AG04450 (cell line): ENCODE data around the gene DCTN5. TPM values are rescaled to one million over a fixed set of nuclear protein-coding genes. Genes with fewer than 3 reads are reported as not detected.
"Not testable (repeated sequence)": the region's sequence is repeated elsewhere in the genome, so short reads cannot be mapped to it uniquely, and the experiment has no call there.

Source experiments
- CTCF ChIA-PET: fragments of 300-600, 350-600 bp; formaldehyde crosslinking; extraction: SDS; loops from one replicate; lab custom pipeline; 2022; ENCODE audit warnings: antibody characterized with exemption, inconsistent platforms; lab: Charles Lee
- POLR2A ChIA-PET: fragments of 350-600 bp; formaldehyde crosslinking; extraction: SDS; loops from one replicate; lab custom pipeline; 2021; ENCODE audit warnings: antibody characterized with exemption, inconsistent platforms; lab: Yijun Ruan, JAX
- DNase-seq: peaks from one replicate; pipeline ENCODE4 v3.0.0-alpha.2; 2011; ENCODE audit warnings: low read depth, low spot score
- H3K27ac ChIP-seq: one replicate; pipeline ENCODE4 v1.5.1; 2012; ENCODE audit warnings: low read depth, low read length, control low read depth
- H3K27me3 ChIP-seq: one replicate; pipeline ENCODE4 v1.6.0; 2012; ENCODE audit warnings: low read length; ENCODE audit not compliant: control insufficient read depth, insufficient read depth
- H3K4me3 ChIP-seq: 2 replicates; pipeline ENCODE4 v1.5.1; 2011; ENCODE audit warnings: mild to moderate bottlenecking, low read depth, low read length, control low read depth
- H3K9me3 ChIP-seq: 2 replicates; pipeline ENCODE4 v1.5.1; 2012; ENCODE audit warnings: low read length; ENCODE audit not compliant: control insufficient read depth, insufficient read depth
- polyA plus RNA-seq: library from polyadenylated mRNA; depleted of rRNA; stranded (reverse); fragments of >200 nt; gene quantifications from 2 replicates; pipeline ENCODE4 v1.2.3, GENCODE V29; 2011; rRNA removed
- TF ChIP-seq, protein P1 (sequence below): IDR thresholded peaks from 2 replicates; pipeline ENCODE4 v1.5.1; 2011; ENCODE audit warnings: low read depth, low read length, control low read depth, inconsistent platforms

The DCTN5 gene
- polyA plus RNA-seq, 1 experiment = 92.1 TPM

DNA sequence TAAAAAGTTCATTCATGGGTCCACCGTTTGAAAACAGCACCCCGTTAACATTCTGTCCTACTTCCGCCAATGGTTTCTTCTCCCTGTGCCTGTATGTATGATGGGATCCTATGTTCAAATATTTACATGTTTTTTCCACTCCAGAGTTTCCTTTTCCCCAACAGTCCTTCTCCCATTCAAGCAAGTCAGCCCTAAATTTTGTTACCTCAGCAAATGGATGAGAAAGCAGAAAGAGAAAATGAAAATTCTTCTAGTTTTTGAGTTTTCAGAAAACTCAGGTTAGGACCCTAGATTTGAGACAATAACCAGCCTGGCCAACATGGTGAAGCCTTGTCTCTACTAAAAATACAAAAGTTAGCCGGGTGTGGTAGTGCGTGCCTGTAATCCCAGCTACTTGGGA is 75.2 kb downstream of the DCTN5 start:
- Histone ChIP-seq H3K27me3 (peaks cover 22% of the 10 kb centered on the region), H3K27ac (no peak overlapping the region), H3K9me3 (no peaks in the 10 kb centered on the region; the same call in 1 of the 2 replicates), H3K4me3 (no peak overlapping the region)
- no peak for DNase-seq
- TF ChIP-seq, protein P1, sequence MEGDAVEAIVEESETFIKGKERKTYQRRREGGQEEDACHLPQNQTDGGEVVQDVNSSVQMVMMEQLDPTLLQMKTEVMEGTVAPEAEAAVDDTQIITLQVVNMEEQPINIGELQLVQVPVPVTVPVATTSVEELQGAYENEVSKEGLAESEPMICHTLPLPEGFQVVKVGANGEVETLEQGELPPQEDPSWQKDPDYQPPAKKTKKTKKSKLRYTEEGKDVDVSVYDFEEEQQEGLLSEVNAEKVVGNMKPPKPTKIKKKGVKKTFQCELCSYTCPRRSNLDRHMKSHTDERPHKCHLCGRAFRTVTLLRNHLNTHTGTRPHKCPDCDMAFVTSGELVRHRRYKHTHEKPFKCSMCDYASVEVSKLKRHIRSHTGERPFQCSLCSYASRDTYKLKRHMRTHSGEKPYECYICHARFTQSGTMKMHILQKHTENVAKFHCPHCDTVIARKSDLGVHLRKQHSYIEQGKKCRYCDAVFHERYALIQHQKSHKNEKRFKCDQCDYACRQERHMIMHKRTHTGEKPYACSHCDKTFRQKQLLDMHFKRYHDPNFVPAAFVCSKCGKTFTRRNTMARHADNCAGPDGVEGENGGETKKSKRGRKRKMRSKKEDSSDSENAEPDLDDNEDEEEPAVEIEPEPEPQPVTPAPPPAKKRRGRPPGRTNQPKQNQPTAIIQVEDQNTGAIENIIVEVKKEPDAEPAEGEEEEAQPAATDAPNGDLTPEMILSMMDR = no peak
- CTCF ChIA-PET = interaction anchor here (0.6 kb wide), 1 partner anchor 14 kb away, joined by 4 read pairs; no protein-coding TSS in a partner anchor
- POLR2A ChIA-PET = no interaction called here

DNA sequence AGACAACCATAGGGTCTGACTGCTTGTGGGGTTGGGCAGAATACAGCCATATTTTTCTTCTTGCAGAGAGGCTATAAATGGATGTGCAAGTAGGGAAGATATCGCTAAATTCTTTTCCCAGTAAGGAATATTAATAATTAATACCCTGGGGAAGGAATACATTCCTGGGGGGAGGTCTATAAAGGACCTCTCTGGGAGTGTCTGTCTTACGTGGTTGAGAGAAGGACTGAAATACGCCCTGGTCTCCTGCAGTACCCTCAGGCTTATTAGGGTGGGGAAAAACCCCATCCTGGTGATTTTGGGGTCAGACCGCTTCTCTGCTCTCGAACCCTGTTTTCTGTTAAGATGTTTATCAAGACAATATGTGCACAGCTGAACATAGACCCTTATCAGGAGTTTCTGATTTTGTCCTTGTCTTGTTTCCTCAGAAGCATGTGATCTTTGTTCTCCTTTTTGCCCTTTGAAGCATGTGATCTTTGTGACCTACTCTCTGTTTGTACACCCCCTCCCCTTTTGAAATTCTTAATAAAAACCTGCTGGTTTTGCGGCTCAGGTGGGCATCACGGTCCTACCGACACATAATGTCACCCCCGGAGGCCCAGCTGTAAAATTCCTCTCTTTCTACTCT is 81.5 kb downstream of the DCTN5 start:
- DNase-seq, H3K9me3 ChIP-seq, H3K27ac ChIP-seq, CTCF ChIA-PET, H3K27me3 ChIP-seq, POLR2A ChIA-PET, H3K4me3 ChIP-seq: not testable (repeated sequence)

DNA sequence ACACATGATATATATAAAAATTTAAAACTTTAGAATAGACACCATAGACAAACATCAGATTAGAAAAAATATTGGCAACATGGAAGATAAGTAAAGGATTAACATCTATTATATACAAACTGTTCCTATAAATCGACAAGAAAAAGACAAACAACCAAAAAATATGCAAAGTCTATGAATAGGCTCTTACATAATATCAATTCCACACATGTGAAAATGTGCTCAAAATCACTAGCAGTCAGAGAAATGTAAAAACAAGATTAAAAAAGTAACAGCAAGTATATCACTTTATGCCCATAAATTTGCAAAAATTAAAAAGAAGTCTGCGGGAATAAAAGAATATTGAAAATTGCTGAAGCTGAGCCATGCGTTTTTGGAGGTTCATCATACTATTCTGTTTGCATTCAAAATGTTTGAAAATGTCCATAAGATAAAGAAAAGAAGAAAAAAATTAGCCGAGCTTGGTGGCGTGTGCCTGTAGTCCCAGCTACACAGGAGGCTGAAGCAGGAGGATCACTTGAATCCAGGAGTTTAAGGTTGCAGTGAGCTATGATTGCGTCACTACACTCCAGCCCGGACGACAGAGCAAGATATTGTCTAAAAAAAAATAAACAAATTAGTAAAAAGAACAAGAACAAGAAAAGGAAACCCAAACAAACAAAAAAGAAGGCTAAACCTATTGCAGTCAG is 83.0 kb downstream of the DCTN5 start:
- Histone ChIP-seq H3K27me3 (no peaks in the 10 kb centered on the region), H3K27ac (no peak overlapping the region), H3K9me3 (peaks cover 3% of the 10 kb centered on the region), H3K4me3 (no peak overlapping the region)
- DNase-seq = no peak
- POLR2A ChIA-PET = no interaction called here
- CTCF ChIA-PET = interaction anchor here (1.2 kb wide), 1 partner anchor 780 kb away, joined by 3 read pairs; no protein-coding TSS in a partner anchor
- TF ChIP-seq, protein P1 = no peak

DNA sequence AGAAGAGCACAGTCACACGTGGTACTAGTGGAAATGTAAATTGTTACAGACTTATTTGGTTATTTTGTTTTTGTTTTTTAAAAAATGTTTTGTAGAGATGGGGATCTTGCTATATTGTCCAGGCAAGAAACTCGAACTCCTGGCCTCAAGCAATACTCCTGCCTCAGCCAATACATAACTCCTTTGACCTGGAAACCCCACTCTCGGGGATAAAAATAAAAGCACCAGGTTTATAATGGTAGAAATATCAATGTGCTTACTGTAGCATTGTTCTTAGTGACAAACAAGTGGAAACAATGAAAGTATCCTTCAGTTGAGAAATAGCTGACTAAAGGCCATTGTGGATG is 83.5 kb downstream of the DCTN5 start:
- Histone ChIP-seq H3K27me3 (no peaks in the 10 kb centered on the region), H3K27ac (no peak overlapping the region), H3K9me3 (peaks cover 3% of the 10 kb centered on the region), H3K4me3 (no peak overlapping the region)
- ChIA-PET CTCF (interaction anchor here (1.2 kb wide), 1 partner anchor 780 kb away, joined by 3 read pairs; no protein-coding TSS in a partner anchor), POLR2A (no interaction called here)
- no peak for DNase-seq
- TF ChIP-seq, protein P1 = no peak

DNA sequence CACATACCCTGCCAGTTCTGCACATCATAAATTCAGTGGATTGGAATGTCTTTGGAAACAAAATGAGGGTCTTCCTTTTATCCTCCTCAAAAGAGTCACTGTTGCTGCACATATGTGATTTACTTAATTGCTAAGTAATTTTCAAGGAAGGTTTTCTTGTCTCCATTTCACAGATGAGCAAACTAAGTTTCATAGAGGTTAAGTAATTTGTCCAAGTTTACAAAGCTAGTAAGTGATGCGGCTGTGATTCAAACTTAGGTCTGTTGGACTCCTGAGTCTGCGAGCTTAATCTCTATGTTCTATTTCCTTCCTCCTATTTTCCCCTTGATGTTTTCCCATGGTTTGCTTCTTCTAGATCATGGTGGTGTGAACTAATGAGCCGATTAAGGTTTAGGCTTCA is 85.4 kb downstream of the DCTN5 start:
- no peaks in the 10 kb centered on the region for H3K27me3 ChIP-seq
- H3K4me3 ChIP-seq = no peak overlapping the region
- H3K27ac ChIP-seq = no peak overlapping the region
- CTCF ChIA-PET = interaction anchor here (0.8 to 1.8 kb wide), 3 partner anchors 8 to 48 kb away, joined by 3 to 6 read pairs (median 3); partner anchors contain the start of gene PLK1
- TF ChIP-seq, protein P1 = no peak
- DNase-seq = no peak
- POLR2A ChIA-PET = no interaction called here
- peaks cover 3% of the 10 kb centered on the region for H3K9me3 ChIP-seq

Other genes starting within 250 kb of the DCTN5 start
- 19.6 and 24.5 TPM in 2 replicates for gene COG7, start 188.3 kb upstream of the DCTN5 start, polyA plus RNA-seq
- 32.3 and 42.5 TPM in 2 replicates for gene GGA2, start 131.0 kb upstream of the DCTN5 start, polyA plus RNA-seq
- 36.0 and 42.7 TPM in 2 replicates for gene EARS2, start 84.1 kb upstream of the DCTN5 start, polyA plus RNA-seq
- 92.4 and 101 TPM in 2 replicates for gene UBFD1, start 83.7 kb upstream of the DCTN5 start, polyA plus RNA-seq
- gene NDUFAB1, start 45.1 kb upstream of the DCTN5 start, polyA plus RNA-seq = 97.6 and 130 TPM in 2 replicates
- gene PALB2, start 156 bp upstream of the DCTN5 start, polyA plus RNA-seq = 5.3 and 6.5 TPM in 2 replicates
- 10.7 and 11.6 TPM in 2 replicates for gene PLK1, start 37.4 kb downstream of the DCTN5 start, polyA plus RNA-seq
- 0.12 and 0.14 TPM in 2 replicates for gene ERN2, start 71.8 kb downstream of the DCTN5 start, polyA plus RNA-seq
- not detected in 2 replicates for gene CHP2, start 113.6 kb downstream of the DCTN5 start, polyA plus RNA-seq
- gene PRKCB, start 194.5 kb downstream of the DCTN5 start, polyA plus RNA-seq = not detected in 2 replicates